HCT116 (cell line): ENCODE measurements around the gene URB1. TPM values are rescaled to one million over a fixed set of nuclear protein-coding genes. Genes with fewer than 3 reads are reported as not detected.

Experiments
- ATAC-seq: fragments of 200-7000 bp; cut with Tn5 transposase; 2 replicates; pipeline ENCODE4 v1.9.1; 2020; ENCODE audit warnings: mild to moderate bottlenecking, moderate library complexity
- BruUV-seq: library from RNA; stranded (reverse); fragments of 400-500 nt; replicated peaks from 2 replicates; lab custom pipeline; 2021; lab: Mats Ljungman, UMichigan
- CTCF ChIA-PET: fragments of 300-600 bp; sonication (Branson Sonifier 250); formaldehyde crosslinking; loops from one replicate; lab custom pipeline; 2021; ENCODE audit warnings: antibody characterized with exemption; lab: Charles Lee
- POLR2A ChIA-PET: fragments of 300-600, 350-600 bp; sonication (Branson Sonifier 250); formaldehyde crosslinking; loops from one replicate; lab custom pipeline; 2021; ENCODE audit warnings: antibody characterized with exemption; lab: Charles Lee
- RAD21 ChIA-PET, 2 experiments: fragments of 300-600 bp; sonication (Branson Sonifier 250); formaldehyde crosslinking; loops; one replicate each; lab custom pipeline; 2023; ENCODE audit warnings: low total read pairs in 2 of 2; ENCODE audit not compliant: uncharacterized antibody in 2 of 2, unreplicated experiment in 2 of 2, low non-redundant PET in 1 of 2; lab: Charles Lee
- DNase-seq: peaks from one replicate; pipeline ENCODE4 v3.0.0-alpha.2; 2010; ENCODE audit warnings: low read depth, low spot score
- H2AFZ ChIP-seq: fragments of 200-600 bp; shearing (Covaris generic), sonication (generic); 2 replicates; pipeline ENCODE4 v1.6.1; 2017; ENCODE audit warnings: low read depth, mixed run types, mixed read lengths, antibody characterized with exemption, low read length; ENCODE audit not compliant: poor library complexity, severe bottlenecking
- H3K27ac ChIP-seq: 2 replicates; pipeline ENCODE4 v1.5.1; 2012; ENCODE audit warnings: low read depth, low read length
- H3K27me3 ChIP-seq: fragments of 200-600 bp; sonication (generic); 2 replicates; pipeline ENCODE4 v1.6.1; 2016; ENCODE audit warnings: mixed run types, low read length, mixed read lengths; ENCODE audit not compliant: insufficient read depth
- H3K36me3 ChIP-seq, 2 experiments: fragments of 200-500 bp in 1 of 2; fragments of 200-600 bp in 1 of 2; sonication (Bioruptor generic) in 1 of 2; sonication (generic) in 1 of 2; 2 replicates each; pipeline versions ENCODE4 v1.5.1 to v1.6.1; 2014 to 2016; ENCODE audit warnings: low read length in 2 of 2, inconsistent platforms in 1 of 2, mixed read lengths in 1 of 2, mixed run types in 1 of 2; ENCODE audit not compliant: insufficient read depth in 2 of 2, control insufficient read depth in 1 of 2
- H3K4me1 ChIP-seq, 2 experiments: fragments of 200-600 bp in 1 of 2; sonication (generic) in 1 of 2; 2 replicates each; pipeline versions ENCODE4 v1.5.1 to v1.6.1; 2012 to 2017; ENCODE audit warnings: low read length in 2 of 2, inconsistent platforms in 1 of 2, mild to moderate bottlenecking in 1 of 2, mixed read lengths in 1 of 2, mixed run types in 1 of 2, moderate library complexity in 1 of 2; ENCODE audit not compliant: insufficient read depth in 2 of 2, control insufficient read depth in 1 of 2
- H3K4me2 ChIP-seq: fragments of 200-600 bp; sonication (generic); 2 replicates; pipeline ENCODE4 v1.6.1; 2017; ENCODE audit warnings: mixed run types, low read length, mixed read lengths
- H3K4me3 ChIP-seq, 2 experiments: fragments of 200-600 bp in 1 of 2; sonication (generic) in 1 of 2; replicated peaks in 1 of 2; 2 replicates each; pipeline ENCODE4 v1.5.1; 2011 to 2016; ENCODE audit warnings: low read length in 2 of 2, control low read depth in 1 of 2, low read depth in 1 of 2, mild to moderate bottlenecking in 1 of 2, mixed read lengths in 1 of 2, mixed run types in 1 of 2
- H3K79me2 ChIP-seq: fragments of 200-600 bp; sonication (generic); 2 replicates; pipeline ENCODE4 v1.6.1; 2017; ENCODE audit warnings: mild to moderate bottlenecking, mixed run types, low read length, moderate library complexity, mixed read lengths; ENCODE audit not compliant: insufficient read depth
- H3K9ac ChIP-seq: fragments of 200-600 bp; sonication (generic); 2 replicates; pipeline ENCODE4 v1.6.1; 2016; ENCODE audit warnings: low read length, mixed read lengths
- H3K9me2 ChIP-seq: fragments of 200-600 bp; sonication (generic), shearing (Covaris generic); 2 replicates; pipeline ENCODE4 v1.6.1; 2017; ENCODE audit warnings: mixed run types, mild to moderate bottlenecking, moderate library complexity; ENCODE audit not compliant: insufficient read depth
- H3K9me3 ChIP-seq, 2 experiments: fragments of 200-500 bp in 1 of 2; fragments of 200-600 bp in 1 of 2; sonication (Bioruptor generic) in 1 of 2; sonication (generic) in 1 of 2; 2 replicates each; pipeline ENCODE4 v1.6.1; 2014 to 2017; ENCODE audit warnings: low read length in 2 of 2, mixed read lengths in 2 of 2, inconsistent platforms in 1 of 2, low read depth in 1 of 2, mild to moderate bottlenecking in 1 of 2, mixed run types in 1 of 2, moderate library complexity in 1 of 2; ENCODE audit not compliant: control insufficient read depth in 1 of 2, insufficient read depth in 1 of 2
- H4K20me1 ChIP-seq: fragments of 200-600 bp; sonication (generic), shearing (Covaris generic); 2 replicates; pipeline ENCODE4 v1.6.1; 2017; ENCODE audit warnings: mixed run types, mild to moderate bottlenecking, moderate library complexity; ENCODE audit not compliant: insufficient read depth
- CTCF ChIP-seq, 3 experiments: fragments of 200-600 bp in 1 of 3; sonication (generic) in 1 of 3; IDR thresholded peaks in 2 of 3; conservative IDR thresholded peaks in 1 of 3; 2 replicates each; pipeline ENCODE4 v1.5.1; 2012 to 2017; ENCODE audit warnings: low read depth in 2 of 3, low read length in 2 of 3, antibody characterized with exemption in 1 of 3, borderline replicate concordance in 1 of 3, control low read depth in 1 of 3, mild to moderate bottlenecking in 1 of 3, mixed read lengths in 1 of 3, mixed run types in 1 of 3, moderate library complexity in 1 of 3; ENCODE audit not compliant: insufficient read depth in 1 of 3
- REST ChIP-seq: IDR thresholded peaks from 2 replicates; pipeline ENCODE4 v1.6.1; 2012; ENCODE audit warnings: low read depth
- SRF ChIP-seq: IDR thresholded peaks from 2 replicates; pipeline ENCODE4 v1.6.1; 2012; ENCODE audit warnings: low read depth
- ZFX ChIP-seq: fragments of 450-650 bp; IDR thresholded peaks from 2 replicates; pipeline ENCODE4 v1.6.1; 2017
- ZNF274 ChIP-seq: fragments of 200-500 bp; sonication (Bioruptor generic); IDR thresholded peaks from 2 replicates; pipeline ENCODE4 v1.6.1; 2014; ENCODE audit warnings: mild to moderate bottlenecking, low read depth, low read length, inconsistent platforms
- intact Hi-C: fragments of 100-400 bp; cut with micrococcal nuclease; formaldehyde crosslinking; loops from 2 replicates; pipeline ENCODE4 v1.10.0; 2022
- total RNA-seq: library from RNA; stranded (reverse); gene quantifications from one replicate; pipeline ENCODE4 v1.2.1, GENCODE V29; 2021; ENCODE audit not compliant: unreplicated experiment

Gene URB1
- total RNA-seq, 1 experiment from 2014 or later = 28.3 TPM

- Histone ChIP-seq H4K20me1 (no peaks in the 10 kb centered on the region), H3K36me3 (no peaks in the 10 kb centered on the region), H3K9me2 (no peaks in the 10 kb centered on the region), H3K27me3 (no peaks in the 10 kb centered on the region), H3K27ac (no peak overlapping the region), H3K4me1 (no peaks in the 10 kb centered on the region), H3K4me2 (no peak overlapping the region), H3K9me3 (no peaks in the 10 kb centered on the region), H3K79me2 (no peaks in the 10 kb centered on the region), H3K4me3 (no peak overlapping the region), H2AFZ (no peak overlapping the region), H3K9ac (no peak overlapping the region)
- BruUV-seq = no TSS peak
- POLR2A ChIA-PET = no interaction called here
- TF ChIP-seq ZNF274 (no peak), CTCF (IDR thresholded peaks at IDR 0.05 in 2 of 3, conservative IDR thresholded peaks at IDR 0.05 in 1 of 3; ENCODE audit: borderline replicate concordance in 1 of 3, insufficient read depth in 1 of 3, low read depth in 2 of 3, low read length in 2 of 3) (no peak), ZFX (no peak), REST (no peak), SRF (no peak)
- intact Hi-C loops = no loop called here
- ATAC-seq (no peak), DNase-seq (no peak)
- RAD21 ChIA-PET = no interaction called here
- CTCF ChIA-PET = no interaction called here
Measured at GRCh38 chr21:32285476-32285875, 107.3 kb downstream of the URB1 start.
